Hematopoietic multipotent progenitor cell treated with erythropoietin and hydrocortisone succinate and interleukin-3 and kit ligand, for 15 days (in vitro differentiated cells): Measurements from ENCODE around the gene ST7.

ENCODE experiments used
- DNase-seq: peaks from one replicate; pipeline ENCODE4 v3.0.0-alpha.2; 2015; ENCODE audit warnings: low spot score

ST7 gene

DNA sequence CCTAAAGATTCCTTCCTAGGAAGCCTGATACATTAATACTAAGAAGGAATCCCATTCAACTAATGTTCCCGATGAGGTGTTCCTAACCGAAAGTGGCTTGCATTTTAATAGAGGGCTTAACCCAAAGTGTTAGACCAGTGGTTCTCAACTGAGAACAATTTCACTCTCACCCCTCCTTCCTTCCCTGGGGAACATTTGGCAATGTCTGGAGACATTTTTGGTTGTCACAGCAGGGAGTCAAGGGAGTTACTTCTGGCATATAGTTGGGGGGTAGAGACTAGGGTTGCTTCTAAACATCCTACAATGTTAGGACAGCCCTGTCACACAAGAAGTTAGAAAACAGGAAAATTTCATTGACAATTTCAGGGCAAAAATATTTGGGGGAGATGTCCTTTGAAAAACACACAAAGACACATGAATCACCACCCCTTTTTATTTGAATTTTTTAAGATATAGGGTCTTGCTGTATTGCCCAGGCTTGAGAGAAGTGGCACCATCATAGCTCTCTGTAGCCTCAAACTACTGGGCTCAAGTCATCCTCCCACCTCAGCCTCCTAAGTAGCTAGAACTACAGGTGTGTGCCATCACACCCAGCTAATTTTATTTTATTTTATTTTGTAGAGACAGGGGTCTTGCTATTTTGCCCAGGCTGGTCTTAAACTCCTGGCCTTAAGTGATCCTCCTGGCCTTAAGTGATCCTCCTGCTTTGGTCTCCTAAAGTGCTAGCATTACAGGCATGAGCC lies 318.9 kb downstream of the ST7 start:
- DNase-seq, result no peak

DNA sequence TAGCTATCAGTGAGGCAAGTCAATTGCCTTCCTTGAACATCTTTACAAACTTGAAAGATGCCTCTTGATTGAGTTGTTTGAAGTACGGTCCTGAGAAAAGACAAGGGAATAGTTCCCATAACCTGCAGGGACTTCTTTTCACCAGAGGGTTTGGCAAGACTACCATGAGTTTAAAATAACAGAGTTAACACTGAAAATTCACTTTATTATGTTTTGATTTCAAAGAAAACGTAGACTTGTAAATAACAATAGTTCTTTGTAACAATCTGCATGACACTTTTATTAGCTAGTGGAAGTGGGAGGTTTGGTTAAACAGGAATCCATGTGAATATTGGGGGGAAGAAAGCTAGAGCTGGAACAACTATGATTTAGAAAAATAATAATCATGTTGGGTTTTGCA lies 320.0 kb downstream of the ST7 start:
- DNase-seq, result no peak

DNA sequence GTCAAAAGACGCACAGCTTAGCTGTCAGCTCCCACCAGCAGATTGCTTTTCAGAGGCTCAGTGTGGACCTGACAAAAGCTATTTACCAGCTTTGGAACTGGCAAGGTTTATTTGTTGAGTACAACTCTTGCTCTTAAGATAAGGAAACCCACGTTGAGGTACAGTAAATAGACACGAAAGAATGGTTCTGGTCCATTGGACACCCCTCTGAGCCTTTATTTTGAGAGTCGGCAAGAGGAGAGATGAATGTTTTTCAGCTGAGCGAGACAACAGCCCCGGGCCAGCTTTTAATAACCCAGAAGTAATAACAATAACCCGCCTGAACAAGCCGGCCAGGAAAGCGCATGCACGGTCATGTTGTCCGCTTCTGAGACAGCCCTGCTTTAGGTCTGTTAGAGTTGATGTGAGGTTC lies 320.5 kb downstream of the ST7 start:
- no peak for DNase-seq

DNA sequence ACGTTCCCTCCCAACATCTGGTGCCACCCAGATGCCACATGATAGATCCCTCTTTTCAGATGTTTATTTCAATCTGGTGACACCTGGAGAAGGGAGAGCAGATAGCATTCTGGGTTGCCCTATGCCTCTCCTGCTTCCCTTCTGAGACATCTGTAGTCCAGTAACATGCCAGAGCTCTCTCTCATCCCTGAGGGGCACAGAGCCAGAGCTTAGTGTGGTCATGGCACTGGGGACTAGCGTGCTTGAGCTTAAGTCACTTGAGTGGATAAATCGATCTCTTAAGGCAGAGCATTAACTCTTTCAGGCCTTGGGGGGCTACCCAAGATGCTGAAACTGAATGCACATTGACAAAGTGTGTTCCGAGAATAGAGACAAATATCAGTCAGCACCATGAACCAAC lies 321.6 kb downstream of the ST7 start:
- no peak for DNase-seq

DNA sequence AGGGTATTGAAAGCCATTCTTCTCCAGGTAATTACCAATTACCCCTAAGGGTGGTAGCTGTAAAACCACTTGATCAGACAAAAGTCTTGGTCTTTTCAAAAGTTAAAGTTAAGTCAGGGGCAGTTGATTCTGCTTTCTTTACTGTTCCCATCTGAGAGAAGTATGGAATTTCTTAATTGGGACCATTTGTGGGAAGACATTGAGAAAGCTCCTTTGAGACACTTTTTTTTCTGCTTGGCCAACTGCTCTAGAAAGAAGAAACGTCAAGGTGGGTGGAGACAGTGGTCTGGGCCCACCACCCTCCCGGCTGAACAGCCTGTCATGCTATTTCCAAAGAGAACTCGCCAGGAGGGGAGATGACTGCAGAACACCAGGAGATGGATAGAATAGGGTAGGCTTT lies 324.3 kb downstream of the ST7 start:
- no peak for DNase-seq

DNA sequence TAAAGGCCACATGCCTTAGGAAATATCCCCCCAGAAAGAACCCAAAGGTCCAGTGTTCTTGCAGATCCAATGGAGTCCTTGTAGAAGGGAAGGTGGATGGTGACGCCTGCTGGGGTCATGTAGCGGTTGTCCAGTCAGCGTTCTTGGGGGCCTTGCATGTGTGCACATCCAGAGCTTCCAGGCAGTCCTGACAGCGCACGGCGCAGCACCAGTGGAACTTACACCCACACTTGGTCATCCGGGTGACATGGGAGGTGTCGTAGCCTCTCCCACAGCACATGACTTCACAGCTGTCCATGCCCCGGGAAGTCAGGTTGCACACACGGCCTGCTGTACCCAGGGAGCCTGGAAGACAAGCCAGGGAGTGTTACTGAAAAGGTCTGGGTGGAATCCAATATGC lies 324.7 kb downstream of the ST7 start:
- no peak for DNase-seq

DNA sequence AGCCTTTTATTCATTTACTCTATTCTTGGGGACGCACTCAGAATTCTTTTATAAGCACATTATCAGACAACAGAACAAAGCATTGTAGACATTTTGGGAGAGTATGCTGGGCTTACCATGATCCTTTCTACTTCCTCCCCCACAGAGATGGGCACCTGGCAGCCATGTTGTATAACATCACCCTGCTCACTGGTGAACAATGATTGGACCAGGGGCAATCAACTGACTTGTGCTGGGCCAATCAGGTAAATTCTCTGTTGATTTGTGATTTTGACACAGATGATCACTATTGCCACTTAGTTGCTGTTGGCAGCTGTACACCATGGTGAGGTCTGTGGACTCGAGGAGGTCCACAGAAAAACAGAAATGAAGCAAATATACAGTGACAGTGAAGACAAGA lies 325.9 kb downstream of the ST7 start:
- DNase-seq, result no peak
